ENCODE measurements around the gene MAP4K3.

DNA sequence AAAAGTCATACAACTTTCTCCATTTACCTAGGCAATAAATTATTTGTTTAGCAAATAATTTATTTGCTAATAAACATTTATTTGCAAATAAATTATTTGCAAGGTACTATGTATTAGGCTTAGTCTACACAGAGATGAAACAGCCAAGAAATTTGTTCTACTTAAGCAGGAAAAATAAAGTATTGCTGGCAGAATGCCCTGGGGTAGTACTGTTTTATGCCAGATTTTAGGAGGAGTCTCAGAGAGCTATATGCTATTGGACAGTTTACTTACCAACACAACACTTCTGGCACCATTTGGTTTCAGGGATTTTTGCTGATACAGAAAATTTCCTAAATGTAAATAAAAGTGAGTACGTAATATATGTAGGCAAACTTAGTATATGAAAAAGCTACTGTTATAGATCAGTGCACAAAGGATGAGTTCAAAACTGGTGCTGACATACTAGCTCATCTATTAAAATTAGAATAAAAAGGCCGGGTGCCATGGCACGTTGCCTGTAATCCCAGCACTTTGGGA is 170.1 kb downstream of the MAP4K3 start:
- TF ChIP-seq, protein P1, sequence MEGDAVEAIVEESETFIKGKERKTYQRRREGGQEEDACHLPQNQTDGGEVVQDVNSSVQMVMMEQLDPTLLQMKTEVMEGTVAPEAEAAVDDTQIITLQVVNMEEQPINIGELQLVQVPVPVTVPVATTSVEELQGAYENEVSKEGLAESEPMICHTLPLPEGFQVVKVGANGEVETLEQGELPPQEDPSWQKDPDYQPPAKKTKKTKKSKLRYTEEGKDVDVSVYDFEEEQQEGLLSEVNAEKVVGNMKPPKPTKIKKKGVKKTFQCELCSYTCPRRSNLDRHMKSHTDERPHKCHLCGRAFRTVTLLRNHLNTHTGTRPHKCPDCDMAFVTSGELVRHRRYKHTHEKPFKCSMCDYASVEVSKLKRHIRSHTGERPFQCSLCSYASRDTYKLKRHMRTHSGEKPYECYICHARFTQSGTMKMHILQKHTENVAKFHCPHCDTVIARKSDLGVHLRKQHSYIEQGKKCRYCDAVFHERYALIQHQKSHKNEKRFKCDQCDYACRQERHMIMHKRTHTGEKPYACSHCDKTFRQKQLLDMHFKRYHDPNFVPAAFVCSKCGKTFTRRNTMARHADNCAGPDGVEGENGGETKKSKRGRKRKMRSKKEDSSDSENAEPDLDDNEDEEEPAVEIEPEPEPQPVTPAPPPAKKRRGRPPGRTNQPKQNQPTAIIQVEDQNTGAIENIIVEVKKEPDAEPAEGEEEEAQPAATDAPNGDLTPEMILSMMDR (conservative IDR thresholded peaks at IDR 0.05; ENCODE audit: low read depth, low read length): no peak
- TF ChIP-seq EZH2 (IDR thresholded peaks at IDR 0.05; ENCODE audit: borderline replicate concordance, low read depth, low read length, poor library complexity, severe bottlenecking): no peak

Measured in A673 (cell line).